CD14-positive monocyte (primary cell): ENCODE measurements around the gene IRS2. TPM values are rescaled to one million over a fixed set of nuclear protein-coding genes. Genes with fewer than 3 reads are reported as not detected.

Experiments
- DNase-seq, 3 donors: peaks; one replicate each; pipeline ENCODE4 v3.0.0-alpha.2; 2011 to 2022
- H2AFZ ChIP-seq: 2 replicates; pipeline ENCODE4 v1.6.0; 2012; ENCODE audit warnings: mild to moderate bottlenecking, low read depth, low read length, inconsistent platforms; ENCODE audit not compliant: insufficient read depth, poor library complexity, severe bottlenecking
- H3K27ac ChIP-seq, 2 donors: 1 replicate in 1 of 2; 2 replicates in 1 of 2; pipeline ENCODE4 v1.5.1; 2012 to 2013; ENCODE audit warnings: low read length in 2 of 2, control low read depth in 1 of 2, inconsistent platforms in 1 of 2, low read depth in 1 of 2, mild to moderate bottlenecking in 1 of 2
- H3K27me3 ChIP-seq, 2 donors: one replicate each; pipeline versions ENCODE4 v1.6.0 to v1.6.1; 2011 to 2013; ENCODE audit warnings: low read length in 2 of 2; ENCODE audit not compliant: control insufficient read depth in 2 of 2, insufficient read depth in 2 of 2
- H3K36me3 ChIP-seq, 2 donors: replicated peaks in 1 of 2; 1 replicate in 1 of 2; 2 replicates in 1 of 2; pipeline versions ENCODE4 v1.5.1 to v1.6.1; 2012 to 2013; ENCODE audit warnings: low read length in 2 of 2, control low read depth in 1 of 2, inconsistent platforms in 1 of 2, mild to moderate bottlenecking in 1 of 2; ENCODE audit not compliant: insufficient read depth in 2 of 2, control insufficient read depth in 1 of 2
- H3K4me1 ChIP-seq, 2 donors: 1 replicate in 1 of 2; 2 replicates in 1 of 2; pipeline versions ENCODE4 v1.5.1 to v1.6.1; 2012 to 2013; ENCODE audit warnings: low read length in 2 of 2, control low read depth in 1 of 2, inconsistent platforms in 1 of 2, mild to moderate bottlenecking in 1 of 2, moderate library complexity in 1 of 2; ENCODE audit not compliant: insufficient read depth in 2 of 2, control insufficient read depth in 1 of 2
- H3K4me2 ChIP-seq: replicated peaks from 2 replicates; pipeline ENCODE3; 2012; ENCODE audit warnings: low read length, moderate library complexity, mild to moderate bottlenecking; ENCODE audit not compliant: poor library complexity, severe bottlenecking; ENCODE audit errors: extremely low read depth
- H3K4me3 ChIP-seq, 3 experiments: fragments of 200-600 bp in 1 of 3; sonication (generic) in 1 of 3; replicated peaks in 1 of 3; 1 replicate in 2 of 3; 2 replicates in 1 of 3; pipeline ENCODE4 v1.5.1; 2011 to 2013; ENCODE audit warnings: low read length in 3 of 3, mild to moderate bottlenecking in 3 of 3, control low read depth in 2 of 3, low read depth in 2 of 3, inconsistent platforms in 1 of 3, moderate library complexity in 1 of 3
- H3K79me2 ChIP-seq: 2 replicates; pipeline ENCODE4 v1.6.0; 2012; ENCODE audit warnings: mild to moderate bottlenecking, control low read depth, inconsistent platforms, low read length, moderate library complexity; ENCODE audit not compliant: insufficient read depth
- H3K9ac ChIP-seq: 2 replicates; pipeline ENCODE4 v1.6.0; 2017; ENCODE audit warnings: low read length, mild to moderate bottlenecking; ENCODE audit not compliant: insufficient read depth, poor library complexity, severe bottlenecking
- H3K9me3 ChIP-seq, 2 donors: replicated peaks in 1 of 2; 1 replicate in 1 of 2; 2 replicates in 1 of 2; pipeline versions ENCODE4 v1.5.1 to v1.6.1; 2012 to 2013; ENCODE audit warnings: low read length in 2 of 2, control low read depth in 1 of 2; ENCODE audit not compliant: control insufficient read depth in 1 of 2, insufficient read depth in 1 of 2
- H4K20me1 ChIP-seq: 2 replicates; pipeline ENCODE4 v1.6.0; 2012; ENCODE audit warnings: mild to moderate bottlenecking, low read length, control low read depth, moderate library complexity; ENCODE audit not compliant: insufficient read depth
- H3K27ac Mint-ChIP-seq, 7 donors: one replicate each; pipeline ENCODE4 v1.8.0; 2020; ENCODE audit warnings: mild to moderate bottlenecking in 7 of 7, mixed read lengths in 7 of 7, moderate library complexity in 6 of 7, inconsistent platforms in 2 of 7
- H3K27me3 Mint-ChIP-seq, 3 donors: one replicate each; pipeline ENCODE4 v1.8.0; 2021 to 2022; ENCODE audit warnings: low read depth in 3 of 3, mild to moderate bottlenecking in 3 of 3, mixed read lengths in 3 of 3, moderate library complexity in 3 of 3, inconsistent platforms in 1 of 3
- H3K36me3 Mint-ChIP-seq, 2 donors: one replicate each; pipeline ENCODE4 v1.8.0; 2020; ENCODE audit warnings: mixed read lengths in 2 of 2, inconsistent platforms in 1 of 2, mild to moderate bottlenecking in 1 of 2
- H3K4me1 Mint-ChIP-seq: one replicate; pipeline ENCODE4 v1.8.0; 2020; ENCODE audit warnings: mild to moderate bottlenecking, mixed read lengths
- H3K4me3 Mint-ChIP-seq, 2 donors: one replicate each; pipeline ENCODE4 v1.8.0; 2020; ENCODE audit warnings: mild to moderate bottlenecking in 2 of 2, mixed read lengths in 2 of 2, moderate library complexity in 1 of 2
- H3K9me3 Mint-ChIP-seq, 7 donors: one replicate each; pipeline ENCODE4 v1.8.0; 2020 to 2022; ENCODE audit warnings: mixed read lengths in 7 of 7, mild to moderate bottlenecking in 6 of 7, moderate library complexity in 6 of 7, inconsistent platforms in 2 of 7
- WGBS: methylation state at CpG from one replicate; pipeline ENCODE4 v1.1.5; 2013; ENCODE audit warnings: missing lambda C conversion rate; ENCODE audit not compliant: insufficient coverage; 5-methylcytosine and 5-hydroxymethylcytosine counted together
- intact Hi-C, 2 donors: fragments of 100-400 bp; cut with micrococcal nuclease; formaldehyde crosslinking; loops; one replicate each; pipeline versions ENCODE4 v1.15.0 to v1.15.1; 2023
- polyA plus RNA-seq, 3 donors: library from polyadenylated mRNA; depleted of rRNA in 1 of 3; unstranded in 2 of 3; stranded (reverse) in 1 of 3; fragments of 300-500 nt in 2 of 3; fragments of >200 nt in 1 of 3; fragmentation: Illumina TruSeq in 2 of 3; gene quantifications; 1 replicate in 2 of 3; 2 replicates in 1 of 3; pipeline ENCODE4 v1.2.3, GENCODE V29; 2012 to 2021
- TF ChIP-seq, protein P1 (sequence below): fragments of 200-600 bp; IDR thresholded peaks from one replicate; pipeline ENCODE4 v1.8.0; 2022; ENCODE audit warnings: antibody characterized with exemption, mild to moderate bottlenecking

Gene IRS2
- polyA plus RNA-seq, 3 donors: 2.4 to 27.1 (median 3.5) TPM

DNA sequence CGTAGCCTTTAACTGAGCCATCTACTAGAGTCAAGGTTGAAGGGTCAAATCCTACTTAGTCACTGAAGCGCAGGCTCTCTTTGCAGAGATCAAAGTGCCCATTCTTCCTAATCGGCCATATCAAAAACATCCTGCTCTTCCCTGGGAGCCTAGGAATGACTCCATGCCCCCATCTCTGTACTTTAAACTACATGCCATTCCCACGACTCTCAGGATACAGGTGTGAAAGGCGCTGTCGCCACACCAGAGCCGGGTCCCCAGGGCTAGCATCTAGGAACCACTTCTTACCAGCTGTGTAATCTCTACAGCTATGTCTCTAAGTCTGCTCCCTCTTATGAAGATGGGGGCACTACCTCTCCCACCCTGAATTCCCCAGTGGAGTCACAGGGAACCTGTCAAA lies 22.3 kb downstream of the IRS2 start:
- Histone ChIP-seq H3K27me3 (no peaks in the 10 kb centered on the region), H4K20me1 (peaks cover 97% of the 10 kb centered on the region), H3K4me1 (no peaks in the 10 kb centered on the region), H3K4me3 (no peak overlapping the region), H3K9ac (no peak overlapping the region), H3K79me2 (peaks cover 91% of the 10 kb centered on the region), H3K27ac (no peak overlapping the region), H3K4me2 (no peak overlapping the region), H3K36me3 (peaks cover under 1 to 58% of the 10 kb centered on the region in 2 donors), H3K9me3 (peaks cover 0 to 3% of the 10 kb centered on the region in 2 donors), H2AFZ (no peak overlapping the region)
- TF ChIP-seq, protein P1, sequence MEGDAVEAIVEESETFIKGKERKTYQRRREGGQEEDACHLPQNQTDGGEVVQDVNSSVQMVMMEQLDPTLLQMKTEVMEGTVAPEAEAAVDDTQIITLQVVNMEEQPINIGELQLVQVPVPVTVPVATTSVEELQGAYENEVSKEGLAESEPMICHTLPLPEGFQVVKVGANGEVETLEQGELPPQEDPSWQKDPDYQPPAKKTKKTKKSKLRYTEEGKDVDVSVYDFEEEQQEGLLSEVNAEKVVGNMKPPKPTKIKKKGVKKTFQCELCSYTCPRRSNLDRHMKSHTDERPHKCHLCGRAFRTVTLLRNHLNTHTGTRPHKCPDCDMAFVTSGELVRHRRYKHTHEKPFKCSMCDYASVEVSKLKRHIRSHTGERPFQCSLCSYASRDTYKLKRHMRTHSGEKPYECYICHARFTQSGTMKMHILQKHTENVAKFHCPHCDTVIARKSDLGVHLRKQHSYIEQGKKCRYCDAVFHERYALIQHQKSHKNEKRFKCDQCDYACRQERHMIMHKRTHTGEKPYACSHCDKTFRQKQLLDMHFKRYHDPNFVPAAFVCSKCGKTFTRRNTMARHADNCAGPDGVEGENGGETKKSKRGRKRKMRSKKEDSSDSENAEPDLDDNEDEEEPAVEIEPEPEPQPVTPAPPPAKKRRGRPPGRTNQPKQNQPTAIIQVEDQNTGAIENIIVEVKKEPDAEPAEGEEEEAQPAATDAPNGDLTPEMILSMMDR: no peak
- peak overlapping the region in 2 of 7 donors; percentile 29 to 32 for H3K27ac Mint-ChIP-seq
- DNase-seq: no peak
- H3K27me3 Mint-ChIP-seq: peaks cover 0 to 5% (median 0%) of the 10 kb centered on the region in 3 donors
- peaks cover 32% of the 10 kb centered on the region for H3K4me1 Mint-ChIP-seq
- intact Hi-C loops: no loop called here
- peaks cover 25 to 69% of the 10 kb centered on the region in 2 donors for H3K36me3 Mint-ChIP-seq
- H3K4me3 Mint-ChIP-seq: no peak overlapping the region
- 96% methylated on average over 3 of the region's 7 CpGs for WGBS
- H3K9me3 Mint-ChIP-seq: peaks cover 0 to 3% (median 0%) of the 10 kb centered on the region in 7 donors

DNA sequence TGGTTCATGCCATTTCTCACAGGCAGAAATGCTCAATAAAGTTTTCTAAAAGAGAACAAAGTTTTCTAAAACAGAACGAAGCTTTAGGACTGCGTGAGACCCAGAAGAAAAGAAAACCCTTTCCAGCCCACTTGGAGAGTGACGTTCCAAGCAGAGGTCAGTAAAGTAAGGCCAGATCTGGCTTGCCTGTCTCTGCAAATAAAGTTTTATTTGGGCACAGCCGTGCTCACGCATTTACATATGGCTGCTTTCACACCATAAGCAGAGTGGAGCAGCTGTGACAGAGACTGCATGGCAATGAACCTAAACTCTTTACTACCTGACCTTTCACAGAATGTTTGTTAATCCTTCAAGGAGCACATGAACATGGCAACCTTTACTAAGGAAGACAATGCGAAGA lies 23.6 kb downstream of the IRS2 start:
- peaks cover 0 to under 1% of the 10 kb centered on the region in 2 donors for H3K4me1 ChIP-seq
- H3K79me2 ChIP-seq: peaks cover 91% of the 10 kb centered on the region
- peaks cover 0 to 3% (median 0%) of the 10 kb centered on the region in 7 donors for H3K9me3 Mint-ChIP-seq
- H3K27ac Mint-ChIP-seq: peak overlapping the region in 1 of 7 donors; percentile 84
- H3K27me3 Mint-ChIP-seq: peaks cover 0 to 5% (median 0%) of the 10 kb centered on the region in 3 donors
- intact Hi-C loops: no loop called here
- H3K9me3 ChIP-seq: peaks cover 0 to 6% of the 10 kb centered on the region in 2 donors
- peak overlapping the region in 1 of 2 donors; percentile 6 for H3K27ac ChIP-seq
- no peak overlapping the region for H3K4me3 ChIP-seq
- H3K4me1 Mint-ChIP-seq: peaks cover 40% of the 10 kb centered on the region
- H2AFZ ChIP-seq: no peak overlapping the region
- no peak for DNase-seq
- H3K4me3 Mint-ChIP-seq: no peak overlapping the region
- no peaks in the 10 kb centered on the region for H3K27me3 ChIP-seq
- peaks cover 97% of the 10 kb centered on the region for H4K20me1 ChIP-seq
- H3K36me3 Mint-ChIP-seq: peaks cover 22 to 67% of the 10 kb centered on the region in 2 donors
- TF ChIP-seq, protein P1: no peak
- peaks cover 0 to 51% of the 10 kb centered on the region in 2 donors for H3K36me3 ChIP-seq
- H3K4me2 ChIP-seq: no peak overlapping the region
- H3K9ac ChIP-seq: no peak overlapping the region
- WGBS: 98% methylated on average over 5 of the region's 6 CpGs
